K562 (cell line): ENCODE results near the gene SLC49A3. TPM values are rescaled to one million over a fixed set of nuclear protein-coding genes. Genes with fewer than 3 reads are reported as not detected.

ENCODE experiments used
- ATAC-seq: fragments of 200-7000 bp; cut with Tn5 transposase; 3 replicates; pipeline ENCODE4 v1.9.1; 2020; ENCODE audit warnings: moderate library complexity
- BruUV-seq: library from RNA; stranded (reverse); fragments of 400-500 nt; replicated peaks from 2 replicates; lab custom pipeline; 2021; lab: Mats Ljungman, UMichigan
- CTCF ChIA-PET: fragments of 300-600 bp; formaldehyde crosslinking; extraction: SDS; loops from one replicate; lab custom pipeline; 2021; ENCODE audit warnings: low intra/inter-chr PET ratio; lab: Yijun Ruan, JAX
- POLR2A ChIA-PET: fragments of 300-600, 350-650 bp; sonication (Branson Sonifier 250); formaldehyde crosslinking; extraction: SDS; loops from one replicate; lab custom pipeline; 2021; ENCODE audit warnings: antibody characterized with exemption, inconsistent platforms; lab: Yijun Ruan, JAX
- DNase-seq, 4 experiments: peaks; one replicate each; pipeline versions ENCODE4 v3.0.0 to v3.0.0-alpha.2; 2011 to 2018; ENCODE audit warnings: low spot score in 3 of 4, mixed read lengths in 3 of 4; ENCODE audit errors: extremely low read depth in 1 of 4
- FAIRE-seq: peaks from 2 replicates; lab custom pipeline; 2011; peaks lifted over from hg19 to GRCh38; lab: Jason Lieb, UNC
- H2AFZ ChIP-seq: 2 replicates; pipeline ENCODE4 v1.6.0; 2011; ENCODE audit warnings: low read depth, low read length, control low read depth, inconsistent platforms
- H3K27ac ChIP-seq: fragments of 200-600 bp; 3 replicates; pipeline ENCODE4 v1.8.0; 2011; ENCODE audit warnings: low read depth, mild to moderate bottlenecking, control low read depth, inconsistent platforms, low read length, moderate library complexity, mixed read lengths; ENCODE audit errors: extremely low read depth
- H3K27me3 ChIP-seq, 2 experiments: fragments of 300-600 bp in 1 of 2; 2 replicates in 1 of 2; 3 replicates in 1 of 2; pipeline versions ENCODE4 v1.6.0 to v1.8.0; 2011; ENCODE audit warnings: inconsistent platforms in 2 of 2, low read length in 2 of 2, mild to moderate bottlenecking in 1 of 2, mixed read lengths in 1 of 2, moderate library complexity in 1 of 2; ENCODE audit not compliant: control insufficient read depth in 2 of 2, insufficient read depth in 2 of 2
- H3K36me3 ChIP-seq: fragments of 300-600 bp; 3 replicates; pipeline ENCODE4 v1.8.0; 2011; ENCODE audit warnings: mild to moderate bottlenecking, low read length, inconsistent platforms; ENCODE audit not compliant: control insufficient read depth, insufficient read depth
- H3K4me1 ChIP-seq, 2 experiments: fragments of 200-600 bp in 1 of 2; replicated peaks in 1 of 2; 2 replicates in 1 of 2; 3 replicates in 1 of 2; pipeline versions ENCODE4 v1.5.1 to v1.8.0; 2011; ENCODE audit warnings: inconsistent platforms in 2 of 2, low read length in 2 of 2, mild to moderate bottlenecking in 1 of 2, mixed read lengths in 1 of 2, moderate library complexity in 1 of 2; ENCODE audit not compliant: control insufficient read depth in 2 of 2, insufficient read depth in 2 of 2
- H3K4me2 ChIP-seq: 2 replicates; pipeline ENCODE4 v1.6.1; 2011; ENCODE audit warnings: low read length, control low read depth, inconsistent platforms, mixed read lengths; ENCODE audit not compliant: insufficient read depth
- H3K4me3 ChIP-seq: fragments of 200-600 bp; sonication (generic), shearing (Covaris generic); 2 replicates; pipeline ENCODE4 v1.5.1; 2016; ENCODE audit warnings: control low read depth, inconsistent platforms
- H3K79me2 ChIP-seq: fragments of 200-600 bp; 3 replicates; pipeline ENCODE4 v1.8.0; 2011; ENCODE audit warnings: low read length, inconsistent platforms; ENCODE audit not compliant: control insufficient read depth, insufficient read depth
- H3K9ac ChIP-seq, 2 experiments: 2 replicates each; pipeline versions ENCODE4 v1.6.0 to v1.6.1; 2011; ENCODE audit warnings: low read depth in 2 of 2, low read length in 2 of 2, control low read depth in 1 of 2, inconsistent platforms in 1 of 2, mild to moderate bottlenecking in 1 of 2, mixed read lengths in 1 of 2; ENCODE audit not compliant: insufficient read depth in 1 of 2
- H3K9me1 ChIP-seq: one replicate; pipeline ENCODE4 v1.6.0; 2011; ENCODE audit warnings: inconsistent platforms, mild to moderate bottlenecking, low read length, moderate library complexity; ENCODE audit not compliant: control insufficient read depth, insufficient read depth
- H3K9me3 ChIP-seq: replicated peaks from 2 replicates; pipeline ENCODE4 v1.5.1; 2011; ENCODE audit warnings: low read depth, low read length, inconsistent platforms; ENCODE audit not compliant: control insufficient read depth, insufficient read depth
- H4K20me1 ChIP-seq: replicated peaks from 2 replicates; pipeline ENCODE4 v1.6.1; 2011; ENCODE audit warnings: low read length, inconsistent platforms, mixed read lengths; ENCODE audit not compliant: control insufficient read depth, insufficient read depth
- FOXK1 ChIP-seq: sonication (generic); formaldehyde crosslinking; IDR thresholded peaks from 2 replicates; pipeline ENCODE4 v1.8.0; 2022; ENCODE audit warnings: missing genetic modification reagents, mild to moderate bottlenecking, borderline replicate concordance
- FOXK2 ChIP-seq, 2 experiments: fragments of 450-650 bp; IDR thresholded peaks in 1 of 2; conservative IDR thresholded peaks in 1 of 2; 2 replicates each; pipeline ENCODE4 v1.6.1; 2016; ENCODE audit warnings: low read depth in 2 of 2, mild to moderate bottlenecking in 1 of 2
- GATA2 ChIP-seq: sonication (generic); formaldehyde crosslinking; IDR thresholded peaks from 2 replicates; pipeline ENCODE4 v1.4.0; 2020; ENCODE audit warnings: mild to moderate bottlenecking, missing genetic modification reagents
- GTF2A2 ChIP-seq: IDR thresholded peaks from 2 replicates; pipeline ENCODE4 v1.6.1; 2016; ENCODE audit warnings: mild to moderate bottlenecking, missing genetic modification characterization, missing compliant biosample characterization
- HMG20A ChIP-seq: fragments of 450-650 bp; formaldehyde crosslinking; conservative IDR thresholded peaks from 2 replicates; pipeline ENCODE4 v1.4.0; 2020; ENCODE audit warnings: mild to moderate bottlenecking, mixed read lengths
- NFIX ChIP-seq: fragments of 250-450 bp; sonication (Bioruptor Pico); IDR thresholded peaks from 2 replicates; pipeline ENCODE4 v1.4.0; 2020; ENCODE audit warnings: low read depth, mild to moderate bottlenecking, moderate library complexity
- NUFIP1 ChIP-seq: fragments of 450-650 bp; IDR thresholded peaks from 2 replicates; pipeline ENCODE4 v1.6.1; 2018; ENCODE audit not compliant: partially characterized antibody
- POLR2G ChIP-seq: fragments of 200-400 bp; formaldehyde crosslinking; IDR thresholded peaks from 2 replicates; pipeline ENCODE4 v1.6.1; 2017; ENCODE audit warnings: low read depth, mild to moderate bottlenecking, antibody characterized with exemption, low read length, moderate library complexity
- PPARD ChIP-seq: fragments of 250-450 bp; sonication (Bioruptor Pico); IDR thresholded peaks from 2 replicates; pipeline ENCODE4 v1.8.0; 2022; ENCODE audit warnings: inconsistent platforms, mild to moderate bottlenecking, moderate library complexity
- RBM34 ChIP-seq: fragments of 200-400 bp; formaldehyde crosslinking; IDR thresholded peaks from 2 replicates; pipeline ENCODE4 v1.6.1; 2018; ENCODE audit warnings: low read length, borderline replicate concordance; ENCODE audit not compliant: insufficient read depth
- SIN3B ChIP-seq: fragments of 450-650 bp; IDR thresholded peaks from 2 replicates; pipeline ENCODE4 v1.6.1; 2017; ENCODE audit warnings: low read depth, mild to moderate bottlenecking, moderate library complexity
- ZFX ChIP-seq: sonication (generic); formaldehyde crosslinking; IDR thresholded peaks from 2 replicates; pipeline ENCODE4 v1.8.0; 2022; ENCODE audit warnings: mild to moderate bottlenecking, missing genetic modification reagents, moderate library complexity
- ZNF175 ChIP-seq: fragments of 200-800 bp; sonication (Bioruptor generic); IDR thresholded peaks from 2 replicates; pipeline ENCODE4 v1.6.1; 2016; ENCODE audit warnings: low read depth, mild to moderate bottlenecking, missing genetic modification characterization, missing compliant biosample characterization
- ZNF699 ChIP-seq: fragments of 250-450 bp; sonication (Bioruptor Pico); IDR thresholded peaks from 2 replicates; pipeline ENCODE4 v1.8.0; 2021; ENCODE audit warnings: mild to moderate bottlenecking, moderate library complexity; ENCODE audit not compliant: insufficient replicate concordance
- ZNF77 ChIP-seq: fragments of 250-450 bp; sonication (Bioruptor Pico); IDR thresholded peaks from 2 replicates; pipeline ENCODE4 v1.5.0; 2020
- WGBS: fragments of 100-300 bp; shearing (Covaris generic); methylation state at CpG from one replicate; pipeline ENCODE4 v1.1.6; 2016; ENCODE audit warnings: low coverage, mixed read lengths; ENCODE audit not compliant: insufficient coverage; ENCODE audit errors: missing lambda C conversion rate; 5-methylcytosine and 5-hydroxymethylcytosine counted together
- in situ Hi-C: fragments of 300-500 bp; cut with MboI; formaldehyde crosslinking; loops from 4 replicates; pipeline ENCODE4 v1.15.0; 2018; ENCODE audit warnings: inconsistent platforms, mixed read lengths
- intact Hi-C: fragments of 100-400 bp; cut with micrococcal nuclease; formaldehyde crosslinking; loops from 2 replicates; pipeline ENCODE4 v1.14.2; 2022
- polyA plus RNA-seq, 8 experiments: library from polyadenylated mRNA; depleted of rRNA in 4 of 8; stranded (reverse) in 5 of 8; unstranded in 3 of 8; fragments of >200 nt; fragmentation: Nextera tagmentation in 2 of 8; fragmentation: Illumina TruSeq in 1 of 8; extraction: Ambion mirVana in 2 of 8; extraction: Trizol in 1 of 8; gene quantifications; 2 replicates each; pipeline versions ENCODE4 v1.2.1 to v1.2.3, GENCODE V29; 2011 to 2014; ENCODE audit warnings: inconsistent platforms in 1 of 8, missing spikeins in 1 of 8
- total RNA-seq, 7 experiments: library from RNA; depleted of rRNA in 6 of 7; stranded (reverse); fragments of >200 nt in 6 of 7; fragmentation: Illumina TruSeq in 2 of 7; extraction: Trizol in 2 of 7; gene quantifications; 2 replicates each; pipeline versions ENCODE4 v1.2.1 to v1.2.3, GENCODE V29; 2011 to 2021; ENCODE audit warnings: low replicate concordance in 1 of 7
- TF ChIP-seq, protein P1 (sequence below): fragments of 450-650 bp; formaldehyde crosslinking; IDR thresholded peaks from 2 replicates; pipeline ENCODE4 v1.4.0; 2020; ENCODE audit warnings: mild to moderate bottlenecking, moderate library complexity
- TF ChIP-seq, protein P2 (sequence below), 2 experiments: fragments of 250-450 bp in 1 of 2; fragments of 450-650 bp in 1 of 2; sonication (Bioruptor Pico) in 1 of 2; IDR thresholded peaks; 2 replicates each; pipeline versions ENCODE4 v1.6.1 to v1.8.0; 2016 to 2021; ENCODE audit warnings: mild to moderate bottlenecking in 2 of 2, moderate library complexity in 2 of 2, missing compliant biosample characterization in 1 of 2, missing genetic modification characterization in 1 of 2
- TF ChIP-seq, protein P3 (sequence below): fragments of 450-650 bp; conservative IDR thresholded peaks from 2 replicates; pipeline ENCODE4 v1.6.1; 2016; ENCODE audit warnings: missing genetic modification characterization, low read depth, mild to moderate bottlenecking, control low read depth, missing compliant biosample characterization

Gene SLC49A3
- total and polyA plus RNA-seq, 9 of the 15 experiments (the other 6 are each of a cell fraction or from before 2014, with no cell fraction given), result 0.24 to 0.41 TPM; not detected in 7

DNA sequence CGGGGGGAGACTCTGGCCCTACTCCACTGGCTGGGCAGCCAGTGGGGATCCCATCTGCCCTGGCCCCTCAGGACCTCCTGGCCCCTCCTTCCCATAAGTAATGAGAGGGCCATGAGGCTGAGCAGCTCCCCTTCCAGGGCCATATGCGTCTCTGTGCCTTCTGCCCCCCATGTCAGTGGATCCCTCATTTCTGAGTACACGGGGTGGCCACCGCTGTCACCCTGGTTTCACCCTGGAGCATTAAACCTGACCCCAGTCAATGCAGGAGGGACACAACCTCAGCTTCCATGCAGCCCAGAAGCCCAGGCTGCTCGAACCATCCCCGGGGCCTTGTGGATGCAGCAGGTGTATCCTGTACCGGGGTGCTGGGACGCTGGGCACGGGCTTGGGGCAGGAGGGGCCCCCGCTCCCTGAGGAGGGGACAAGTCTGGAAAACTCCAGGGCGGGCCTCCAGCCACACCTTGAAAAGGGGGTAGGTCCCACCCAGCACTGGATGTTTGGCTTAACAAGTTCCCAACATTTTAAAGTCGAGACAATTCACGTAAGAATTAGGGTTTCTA, 39.1 kb downstream of the SLC49A3 start:
- Histone ChIP-seq H3K27me3 (peaks cover 39 to 80% of the 10 kb centered on the region in 2 experiments; a peak in 4 of 5 replicates), H2AFZ (no peak overlapping the region), H3K36me3 (no peaks in the 10 kb centered on the region), H3K4me3 (no peak overlapping the region), H3K79me2 (no peaks in the 10 kb centered on the region), H3K9me3 (no peaks in the 10 kb centered on the region; the same call in 1 of the 2 replicates), H4K20me1 (no peaks in the 10 kb centered on the region), H3K4me2 (no peak overlapping the region), H3K27ac (no peak overlapping the region), H3K4me1 (peaks cover 0 to 58% of the 10 kb centered on the region in 2 experiments; a peak in 2 of 5 replicates), H3K9me1 (no peaks in the 10 kb centered on the region), H3K9ac (no peak overlapping the region; a peak in 1 of 4 replicates)
- ChIA-PET CTCF (no interaction called here), POLR2A (interaction anchor here (0.6 kb wide), 1 partner anchor 131 kb away, joined by 4 read pairs; no protein-coding TSS in a partner anchor)
- DNase-seq, result no peak
- no peak for FAIRE-seq
- WGBS, result 12% methylated on average over 13 of the region's 13 CpGs
- in situ Hi-C loops (no loop called here), intact Hi-C loops (no loop called here)
- BruUV-seq, result no TSS peak
- no peak for ATAC-seq
- no peak for TF ChIP-seq FOXK1 (CRISPR knock-in tag)
- TF ChIP-seq, protein P1, sequence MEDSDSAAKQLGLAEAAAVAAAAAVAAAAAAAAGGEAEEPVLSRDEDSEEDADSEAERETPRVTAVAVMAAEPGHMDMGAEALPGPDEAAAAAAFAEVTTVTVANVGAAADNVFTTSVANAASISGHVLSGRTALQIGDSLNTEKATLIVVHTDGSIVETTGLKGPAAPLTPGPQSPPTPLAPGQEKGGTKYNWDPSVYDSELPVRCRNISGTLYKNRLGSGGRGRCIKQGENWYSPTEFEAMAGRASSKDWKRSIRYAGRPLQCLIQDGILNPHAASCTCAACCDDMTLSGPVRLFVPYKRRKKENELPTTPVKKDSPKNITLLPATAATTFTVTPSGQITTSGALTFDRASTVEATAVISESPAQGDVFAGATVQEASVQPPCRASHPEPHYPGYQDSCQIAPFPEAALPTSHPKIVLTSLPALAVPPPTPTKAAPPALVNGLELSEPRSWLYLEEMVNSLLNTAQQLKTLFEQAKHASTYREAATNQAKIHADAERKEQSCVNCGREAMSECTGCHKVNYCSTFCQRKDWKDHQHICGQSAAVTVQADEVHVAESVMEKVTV (CRISPR knock-in tag), result no peak
- no peak for TF ChIP-seq ZNF175
- no peak for TF ChIP-seq NUFIP1
- TF ChIP-seq GTF2A2, result no peak
- TF ChIP-seq ZNF77 (CRISPR knock-in tag), result no peak
- TF ChIP-seq NFIX (CRISPR knock-in tag), result no peak
- no peak for TF ChIP-seq ZFX
- TF ChIP-seq RBM34, result no peak
- TF ChIP-seq POLR2G, result no peak
- no peak for TF ChIP-seq HMG20A (CRISPR knock-in tag)
- TF ChIP-seq FOXK2 (conservative IDR thresholded peaks at IDR 0.05 in 1 of 2, IDR thresholded peaks at IDR 0.05 in 1 of 2; ENCODE audit: low read depth in 2 of 2), result no peak
- no peak for TF ChIP-seq SIN3B
- TF ChIP-seq PPARD (CRISPR knock-in tag), result no peak
- TF ChIP-seq, protein P2, sequence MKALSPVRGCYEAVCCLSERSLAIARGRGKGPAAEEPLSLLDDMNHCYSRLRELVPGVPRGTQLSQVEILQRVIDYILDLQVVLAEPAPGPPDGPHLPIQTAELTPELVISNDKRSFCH (CRISPR knock-in tag; IDR thresholded peaks at IDR 0.05), result no peak
- TF ChIP-seq, protein P2 (tag; IDR thresholded peaks at IDR 0.05), result no peak
- TF ChIP-seq, protein P3, sequence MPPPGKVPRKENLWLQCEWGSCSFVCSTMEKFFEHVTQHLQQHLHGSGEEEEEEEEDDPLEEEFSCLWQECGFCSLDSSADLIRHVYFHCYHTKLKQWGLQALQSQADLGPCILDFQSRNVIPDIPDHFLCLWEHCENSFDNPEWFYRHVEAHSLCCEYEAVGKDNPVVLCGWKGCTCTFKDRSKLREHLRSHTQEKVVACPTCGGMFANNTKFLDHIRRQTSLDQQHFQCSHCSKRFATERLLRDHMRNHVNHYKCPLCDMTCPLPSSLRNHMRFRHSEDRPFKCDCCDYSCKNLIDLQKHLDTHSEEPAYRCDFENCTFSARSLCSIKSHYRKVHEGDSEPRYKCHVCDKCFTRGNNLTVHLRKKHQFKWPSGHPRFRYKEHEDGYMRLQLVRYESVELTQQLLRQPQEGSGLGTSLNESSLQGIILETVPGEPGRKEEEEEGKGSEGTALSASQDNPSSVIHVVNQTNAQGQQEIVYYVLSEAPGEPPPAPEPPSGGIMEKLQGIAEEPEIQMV, result no peak
- no peak for TF ChIP-seq GATA2 (CRISPR knock-in tag)
- no peak for TF ChIP-seq ZNF699 (CRISPR knock-in tag)
